Activated CD8-positive, alpha-beta memory T cell treated with anti-CD3 and anti-CD28 coated beads for 1 hour (primary cell): Measurements from ENCODE around the gene ZNF302.

Experiments used
- DNase-seq, 2 donors: peaks; one replicate each; pipeline ENCODE4 v3.0.0-alpha.2; 2020; ENCODE audit warnings: low read depth in 1 of 2; ENCODE audit errors: extremely low read depth in 1 of 2

The ZNF302 gene

DNA sequence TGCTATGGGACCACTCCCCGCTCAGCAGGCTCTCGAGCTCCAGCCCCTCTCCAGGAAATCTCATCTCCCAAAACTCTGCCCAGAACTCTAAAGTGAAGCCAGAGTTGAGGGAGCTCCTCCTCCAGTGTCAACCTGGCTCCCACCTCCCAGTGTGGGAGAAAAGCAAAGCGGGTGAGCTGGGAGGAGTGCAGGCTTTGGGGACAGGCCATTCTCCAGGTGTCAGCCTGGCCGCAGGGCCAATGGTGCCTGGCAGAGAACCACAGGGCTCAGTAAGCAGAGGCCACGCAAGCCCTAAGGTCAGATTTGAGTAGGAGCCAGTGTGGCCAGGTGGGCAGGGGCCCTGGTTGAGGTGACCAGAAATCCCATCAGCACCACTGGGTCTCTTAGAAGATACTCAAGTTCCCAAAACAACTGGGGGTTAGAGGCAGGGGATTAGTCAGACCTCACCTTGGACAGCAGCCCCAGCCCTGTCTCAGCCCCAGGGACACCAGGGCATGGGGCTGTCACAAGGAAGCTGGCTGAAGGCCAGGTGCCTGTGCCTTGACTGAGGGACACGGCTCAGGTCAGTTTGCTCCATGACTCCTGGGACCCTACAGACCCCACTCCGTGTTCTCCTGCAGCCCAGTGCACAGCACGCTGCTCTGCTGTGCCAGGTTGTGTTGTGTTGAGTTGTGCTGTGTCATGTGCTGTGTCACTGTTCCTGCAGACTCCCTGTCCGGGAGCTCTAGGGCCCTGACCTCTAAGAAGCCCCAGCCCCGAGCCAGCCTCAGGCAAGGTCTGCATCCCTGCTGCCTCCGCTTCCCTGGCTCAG, 53.7 kb downstream of the ZNF302 start:
- no peak for DNase-seq

DNA sequence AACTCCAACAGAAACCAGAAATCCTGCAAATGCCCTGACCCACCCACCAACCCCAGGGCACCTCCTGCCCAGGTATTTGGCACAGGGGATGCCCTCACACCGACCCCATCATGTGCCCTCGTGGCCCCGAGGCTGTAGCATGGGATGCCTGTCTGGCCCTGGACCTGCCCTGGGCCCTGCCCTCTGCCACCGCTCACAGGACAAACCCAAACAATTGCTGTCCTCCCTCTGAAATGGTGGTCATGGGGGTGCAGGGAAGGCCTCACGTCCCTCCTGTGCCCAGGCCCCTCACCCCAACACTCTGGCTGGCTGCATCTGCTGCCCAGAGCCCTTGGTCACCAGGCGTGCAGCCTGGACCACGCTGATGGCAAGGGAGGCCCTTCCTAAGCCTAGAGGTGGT, 54.5 kb downstream of the ZNF302 start:
- DNase-seq = no peak

DNA sequence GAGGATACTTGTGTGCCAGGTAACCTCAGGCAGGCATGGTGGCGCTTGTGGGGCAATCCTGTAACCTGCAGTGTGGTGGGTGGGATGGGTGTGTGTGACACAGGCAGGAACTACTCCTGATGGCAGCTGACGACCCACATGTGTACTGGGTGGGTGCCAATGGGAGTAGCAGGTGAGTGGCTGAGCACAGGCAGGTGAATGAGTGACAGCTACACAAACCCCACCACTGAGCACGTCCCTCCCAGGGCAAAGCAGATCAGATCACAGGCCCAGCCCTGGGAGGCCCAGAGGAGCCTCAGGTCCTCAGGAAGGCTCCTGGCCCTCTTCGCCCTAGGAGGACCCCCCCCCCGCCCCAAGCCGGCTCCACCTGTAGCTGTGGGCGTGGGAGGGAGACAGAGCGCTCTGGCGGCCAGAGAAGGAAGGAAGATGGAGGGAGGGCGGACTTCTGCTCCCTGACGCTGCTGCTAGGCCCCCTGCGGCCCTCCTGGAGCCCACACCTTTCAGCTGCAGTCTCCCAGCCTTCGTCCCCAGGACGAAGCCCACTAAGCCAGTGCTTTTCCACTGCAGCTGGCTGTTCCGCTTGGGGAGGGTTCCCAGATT, 55.2 kb downstream of the ZNF302 start:
- no peak for DNase-seq

DNA sequence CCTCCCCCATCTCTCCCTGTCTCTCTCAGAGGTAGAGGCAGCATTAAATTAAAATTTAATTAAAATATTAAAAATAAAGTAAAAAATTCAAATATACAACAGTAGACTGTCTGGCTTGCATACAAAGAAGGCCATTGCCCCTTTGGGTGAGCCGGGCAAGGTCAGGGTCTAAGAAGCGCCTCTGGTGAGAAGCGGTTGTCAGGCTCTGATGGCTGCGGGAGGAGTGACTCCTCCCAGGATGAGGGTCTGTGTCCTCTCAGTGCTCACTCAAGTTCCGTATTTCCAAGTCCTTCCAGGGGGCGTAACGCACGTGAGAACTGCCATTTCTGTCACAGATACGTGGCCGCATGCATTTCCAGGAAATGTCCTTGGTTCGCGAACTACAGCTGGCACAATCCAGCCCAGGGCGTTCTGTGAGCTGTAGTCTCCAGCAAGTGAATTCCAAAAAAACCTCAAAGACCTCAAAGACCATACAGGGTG, 55.8 kb downstream of the ZNF302 start:
- DNase-seq = no peak

DNA sequence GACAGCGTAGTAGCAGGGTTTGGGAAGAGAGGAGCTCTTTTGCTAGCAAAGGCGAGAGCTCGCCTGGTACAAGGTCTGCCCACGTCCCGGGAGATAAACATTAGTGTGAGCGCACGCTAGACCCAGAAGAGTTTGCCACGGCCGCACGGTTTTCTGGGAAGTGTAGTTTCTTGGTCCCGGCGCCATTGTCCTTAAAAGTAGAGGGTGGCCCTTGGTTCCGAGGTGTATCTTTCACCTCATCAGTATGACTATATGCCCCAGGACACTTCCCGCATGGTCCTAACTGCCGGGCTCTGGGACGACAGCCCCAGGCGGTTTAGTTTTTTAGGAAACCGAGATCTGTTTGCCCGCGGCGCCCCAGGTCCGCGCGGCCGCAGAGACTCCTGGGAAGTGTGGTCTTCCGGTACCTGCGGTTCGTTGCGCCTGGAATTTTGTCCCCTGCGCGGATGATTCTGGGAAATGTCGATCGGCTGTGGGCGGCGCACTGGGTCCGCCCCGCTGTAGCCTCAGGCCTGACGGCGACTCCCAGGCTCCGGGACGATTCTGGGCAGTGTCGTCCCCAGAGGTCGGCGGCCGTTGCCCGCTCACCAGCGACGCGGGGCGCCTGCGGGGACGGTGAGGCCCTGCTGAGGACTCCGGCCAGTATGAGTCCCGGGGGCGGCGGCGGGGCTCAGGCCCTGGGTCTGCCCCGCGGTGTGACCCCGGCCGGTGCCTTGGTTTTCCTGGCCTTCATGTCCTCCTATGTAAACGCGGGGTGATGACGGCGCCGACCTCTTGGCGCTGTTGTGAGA, 56.5 kb downstream of the ZNF302 start, which contains the start of gene ZNF181:
TSS of gene ZNF181 (plus strand) at position 498 of the 791 bp plus-strand sequence. CDS start 795 bp downstream, outside the sequence.
- DNase-seq = peak; percentile 42 to 67

DNA sequence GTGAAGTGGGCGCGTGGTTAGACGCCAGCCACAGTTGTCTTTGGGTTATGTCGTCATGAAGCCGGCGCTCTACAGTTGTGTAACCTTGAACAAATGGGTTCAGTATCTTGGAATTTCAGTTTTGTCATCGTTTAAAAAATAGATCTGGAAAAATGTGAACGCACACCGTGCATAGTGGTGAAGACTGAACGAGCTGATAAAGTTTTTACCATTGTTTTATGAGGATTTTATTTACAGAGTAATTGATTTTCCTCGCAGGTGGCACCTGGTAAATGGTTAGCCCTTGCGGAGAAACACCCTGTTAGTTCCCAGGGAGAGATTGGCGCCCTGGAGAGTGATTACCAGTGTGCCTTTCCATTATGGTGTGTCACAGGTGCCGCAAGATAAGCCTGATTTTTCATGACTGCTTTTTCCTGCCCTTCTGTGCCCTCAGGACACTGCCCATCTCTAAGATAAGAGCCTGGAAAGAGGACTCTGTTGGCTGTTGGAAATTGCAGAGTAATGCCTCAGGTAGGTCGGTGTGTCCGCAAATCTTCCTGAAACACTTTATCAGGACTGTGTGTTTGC, 57.1 kb downstream of the ZNF302 start:
- no peak for DNase-seq
